CD4-positive, alpha-beta T cell treated with Interleukin-10 for 1 hour (primary cell): Measurements from ENCODE around the gene RAMP3.
"Not testable (repeated sequence)": the region's sequence is repeated elsewhere in the genome, so short reads cannot be mapped to it uniquely, and the experiment has no call there.

Experiments
- DNase-seq: peaks from one replicate; pipeline ENCODE4 v3.0.0-alpha.2; 2020

Gene RAMP3

DNA sequence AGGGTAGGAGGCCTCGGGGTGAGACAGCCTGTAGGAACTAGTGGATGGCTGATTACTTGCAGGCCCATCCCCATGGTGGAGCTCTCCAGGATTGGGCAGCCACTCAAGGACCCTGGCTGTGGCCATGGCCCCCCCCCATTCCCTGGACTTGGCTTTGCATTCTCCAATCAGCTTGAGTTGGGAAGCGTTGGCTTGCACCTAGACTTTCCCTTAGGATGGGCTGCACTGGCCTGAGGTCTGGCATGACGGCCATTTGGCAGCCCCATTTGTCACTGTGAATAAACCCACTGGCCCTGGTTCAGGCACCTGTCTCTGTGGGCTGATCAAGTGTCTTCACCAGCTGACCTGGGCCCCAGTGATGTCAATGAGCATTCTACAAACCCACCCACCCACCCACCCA is 41.4 kb downstream of the RAMP3 start:
- no peak for DNase-seq

DNA sequence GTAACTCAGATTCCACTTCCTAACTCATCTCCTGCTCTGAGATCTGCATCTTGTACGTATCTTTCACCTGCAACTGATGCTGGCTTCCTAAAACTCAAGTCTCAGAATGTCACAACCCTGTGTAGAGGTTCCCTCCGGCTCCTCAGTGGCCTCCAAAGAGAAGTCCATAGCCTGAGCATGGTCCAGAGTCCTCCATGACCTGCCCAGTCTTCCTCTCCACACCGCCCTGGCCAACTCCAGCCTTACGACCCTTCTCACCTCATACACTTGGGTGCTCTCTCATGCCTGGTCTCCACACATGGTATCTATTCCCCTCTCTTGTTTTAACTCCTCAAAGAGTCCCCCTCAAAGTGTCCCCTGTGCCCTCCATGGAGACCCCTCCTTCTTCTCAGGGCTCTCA is 41.9 kb downstream of the RAMP3 start:
- DNase-seq = no peak

DNA sequence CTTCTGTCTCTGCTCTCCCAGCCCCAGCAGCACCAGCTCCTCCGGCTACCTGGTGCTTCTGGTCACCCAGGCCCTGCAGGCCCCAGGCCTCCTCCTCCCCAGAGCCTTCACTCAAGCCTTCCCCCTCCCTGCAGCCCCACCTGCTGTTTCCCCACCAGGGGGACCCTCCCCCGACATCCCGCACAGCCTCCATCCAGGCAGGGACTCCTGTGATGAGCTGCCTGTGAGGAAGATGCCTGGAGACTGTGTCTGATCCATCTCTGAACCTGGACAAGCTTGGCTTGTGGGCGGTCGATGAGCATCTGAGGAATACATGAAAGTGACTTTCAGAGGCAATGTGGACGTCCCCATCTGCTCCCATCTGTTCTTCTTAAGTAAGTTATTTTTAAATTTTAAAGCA is 45.0 kb downstream of the RAMP3 start:
- no peak for DNase-seq

DNA sequence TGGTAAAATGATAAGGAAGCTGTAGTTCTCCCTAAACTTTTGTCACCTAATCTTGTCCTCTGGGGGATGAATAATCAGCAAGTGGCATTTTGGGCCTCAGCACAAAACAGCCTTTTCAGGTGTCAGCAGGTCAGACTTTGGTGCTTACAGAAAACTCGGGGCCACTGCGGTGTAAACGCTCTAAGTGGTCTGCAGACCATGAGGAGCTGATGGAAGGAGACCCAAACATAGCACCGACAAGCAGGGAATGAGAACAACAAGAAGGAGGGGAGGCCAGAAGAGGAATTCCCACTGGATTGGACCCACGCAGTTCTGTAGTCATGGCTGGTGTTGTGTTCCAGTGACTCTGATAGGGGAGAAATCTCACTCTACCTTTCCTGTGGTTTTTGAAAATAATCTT is 45.4 kb downstream of the RAMP3 start:
- no peak for DNase-seq

DNA sequence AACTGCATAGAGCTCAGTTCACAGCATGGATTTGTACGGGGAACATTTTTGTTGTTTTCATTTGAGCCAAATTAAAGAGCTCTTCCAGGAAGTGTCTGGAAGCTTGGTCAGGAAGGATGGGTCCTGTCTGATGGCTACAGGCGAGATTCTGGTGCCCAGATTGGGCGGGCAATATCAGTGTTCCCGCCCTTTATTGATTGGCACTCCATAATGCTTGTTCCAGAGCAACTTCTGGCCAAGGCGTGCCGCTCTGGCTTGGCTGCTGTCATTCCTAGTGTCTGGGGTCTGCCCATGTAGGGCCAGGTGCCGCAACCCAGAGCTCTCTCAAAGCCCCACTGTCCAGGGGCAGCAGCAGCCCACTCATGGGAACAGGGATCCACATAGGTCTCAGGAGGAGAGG is 45.9 kb downstream of the RAMP3 start:
- no peak for DNase-seq

DNA sequence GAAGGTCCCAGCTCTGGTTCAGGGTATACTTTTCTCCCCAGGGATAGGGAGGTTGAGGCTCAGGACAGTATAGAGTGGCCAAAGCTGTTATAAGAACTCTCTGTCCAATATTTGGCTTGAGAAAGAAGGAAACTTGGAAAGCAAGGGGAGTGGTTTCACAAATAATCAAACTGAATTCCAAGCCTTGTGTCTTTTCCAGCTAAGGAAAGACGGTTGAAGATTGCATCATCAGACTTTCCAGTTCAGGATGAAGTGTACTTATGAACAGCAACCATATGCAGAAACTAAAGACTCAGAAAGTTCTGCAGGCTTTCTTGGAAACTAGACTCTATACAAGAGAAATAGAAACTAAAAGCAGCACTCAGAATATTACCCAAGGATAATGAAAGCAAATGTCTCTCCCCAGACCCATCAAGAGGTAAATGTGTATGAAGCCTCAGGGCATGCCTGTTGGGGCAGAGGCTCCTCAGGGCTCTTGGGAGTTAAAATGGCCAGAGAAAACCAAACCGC is 46.4 kb downstream of the RAMP3 start:
- DNase-seq = no peak

DNA sequence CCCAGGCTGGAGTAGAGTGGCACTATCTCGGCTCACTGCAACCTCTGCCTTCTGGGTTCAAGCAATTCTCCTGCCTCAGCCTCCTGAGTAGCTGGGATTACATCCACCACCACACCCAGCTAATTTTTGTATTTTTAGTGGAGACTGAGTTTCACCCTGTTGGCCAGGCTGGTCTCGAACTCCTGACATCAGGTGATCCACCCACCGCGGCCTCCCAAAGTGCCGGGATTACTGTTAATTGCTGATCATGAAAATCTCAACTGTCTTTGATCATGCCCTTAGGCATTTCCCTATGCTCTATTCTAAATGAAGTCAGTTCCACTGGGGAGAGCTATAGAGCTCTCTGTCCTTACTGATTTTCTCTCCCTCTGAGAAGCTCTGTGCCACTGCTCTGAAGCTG is 48.7 kb downstream of the RAMP3 start:
- not testable (repeated sequence) for DNase-seq

DNA sequence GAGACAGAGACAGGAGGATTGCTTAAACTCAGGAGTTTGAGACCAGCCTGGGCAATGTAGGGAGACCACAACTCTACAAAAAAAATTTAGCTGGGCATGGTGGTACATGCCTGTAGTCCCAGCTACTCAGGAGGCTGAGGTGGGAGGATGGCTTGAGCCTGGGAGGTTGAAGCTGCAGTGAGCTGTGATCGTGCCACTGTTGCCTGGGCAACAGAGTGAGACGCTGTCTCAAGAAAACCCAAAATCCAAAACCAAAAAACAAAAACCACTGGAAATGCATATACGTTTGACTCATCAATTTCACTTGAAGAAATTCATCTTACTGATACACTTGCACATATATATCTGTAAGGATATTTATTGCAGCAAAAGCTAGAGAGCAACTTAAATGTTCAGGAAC is 52.3 kb downstream of the RAMP3 start:
- DNase-seq = not testable (repeated sequence)

DNA sequence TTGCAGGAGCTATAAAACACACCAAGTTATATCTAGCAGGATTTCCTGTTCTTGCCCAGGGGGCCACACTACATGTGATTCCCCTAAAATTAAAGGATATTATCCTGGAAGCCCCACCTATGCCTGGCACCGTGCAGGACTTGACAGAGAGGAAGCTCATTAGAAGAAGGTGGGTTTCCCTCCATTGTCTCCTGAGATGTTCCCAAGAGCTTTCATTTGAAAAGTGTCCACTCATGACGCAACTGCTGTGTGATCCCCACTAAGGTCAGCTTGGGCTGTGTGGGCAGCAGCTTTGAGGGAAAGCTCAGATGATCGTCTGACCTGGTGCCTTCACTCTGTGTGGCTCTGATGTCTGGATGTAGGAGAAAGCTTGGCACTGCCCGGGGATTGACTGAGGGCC is 53.5 kb downstream of the RAMP3 start:
- no peak for DNase-seq

DNA sequence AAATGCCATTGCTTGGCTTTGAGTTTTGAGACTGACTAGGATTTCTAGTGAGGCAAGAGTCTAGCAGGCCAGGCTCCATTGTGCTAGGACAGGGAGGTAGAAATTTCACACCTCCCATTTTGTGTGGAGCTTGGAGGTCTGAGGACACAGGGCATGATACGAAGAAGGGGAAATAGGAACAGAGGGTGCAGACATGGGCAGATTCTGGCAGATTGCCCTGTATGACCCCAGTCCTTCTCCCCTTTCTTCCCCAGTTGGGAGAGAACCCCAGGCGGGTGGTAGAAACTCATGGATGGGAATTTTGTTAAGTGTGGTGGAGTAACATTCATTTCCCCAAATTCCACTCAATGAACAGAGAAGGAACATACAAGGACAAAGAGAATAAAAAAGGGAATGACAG is 54.4 kb downstream of the RAMP3 start:
- no peak for DNase-seq

DNA sequence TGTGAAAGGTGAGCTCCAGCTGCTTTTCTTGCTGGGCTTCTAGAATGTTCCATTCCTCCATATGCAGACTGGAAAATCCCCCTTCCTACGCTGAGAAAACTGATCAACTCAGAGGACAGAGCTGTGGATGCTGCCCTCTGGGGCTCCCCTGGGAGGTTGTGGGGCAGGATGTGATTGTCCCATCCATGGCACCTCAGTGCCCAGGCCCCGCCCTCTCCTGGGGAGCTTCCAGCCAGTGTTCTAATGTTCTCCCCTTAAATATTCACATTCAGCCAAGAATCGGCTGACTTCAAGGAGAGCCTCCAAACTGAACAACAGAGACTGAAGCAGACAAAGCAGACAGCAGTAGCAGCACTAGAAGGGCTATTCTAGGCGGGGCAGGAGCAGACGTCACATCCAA is 55.0 kb downstream of the RAMP3 start:
- DNase-seq = no peak

DNA sequence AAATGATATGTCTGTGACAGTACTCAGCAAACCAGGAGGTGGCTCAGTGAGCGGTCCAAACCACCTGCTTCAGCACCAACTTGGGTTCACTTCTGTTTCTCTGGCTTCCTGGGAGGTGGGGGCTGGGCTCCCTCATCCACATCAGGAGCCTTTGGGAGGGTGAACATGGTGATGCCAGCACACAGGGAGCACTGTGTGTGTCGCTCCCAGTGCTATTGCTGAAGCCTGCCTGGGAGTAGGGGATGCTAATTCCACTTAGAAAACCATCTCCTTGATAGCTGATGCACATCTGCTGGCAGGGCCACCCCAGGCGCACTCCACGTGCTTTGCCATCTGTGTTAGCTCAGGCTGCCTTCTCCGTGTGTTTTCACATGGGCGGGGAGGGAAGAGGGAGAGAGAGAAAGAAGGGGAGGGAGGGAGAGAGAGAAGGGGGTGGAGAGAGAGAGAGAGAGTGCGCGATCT is 58.0 kb downstream of the RAMP3 start:
- no peak for DNase-seq

DNA sequence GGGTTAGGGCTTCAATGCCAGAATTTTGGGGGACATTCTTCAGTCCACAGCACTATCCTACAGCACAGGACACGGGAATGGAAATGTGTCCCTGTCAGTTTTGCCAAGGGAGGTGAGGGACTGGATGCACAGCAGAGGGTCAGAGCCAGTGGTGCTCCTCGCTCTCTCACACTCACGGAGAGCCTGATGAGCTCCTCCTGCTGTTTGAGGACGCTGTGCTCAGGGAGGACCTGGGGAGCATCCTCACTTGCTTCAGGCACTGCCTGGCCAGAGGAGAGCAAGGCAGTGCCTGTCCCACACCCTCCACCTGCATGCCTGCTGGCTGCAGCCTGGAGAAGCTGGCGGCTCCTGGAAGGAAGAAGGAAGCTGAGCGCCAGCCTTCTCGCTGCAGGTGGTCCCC is 58.6 kb downstream of the RAMP3 start:
- DNase-seq = no peak

DNA sequence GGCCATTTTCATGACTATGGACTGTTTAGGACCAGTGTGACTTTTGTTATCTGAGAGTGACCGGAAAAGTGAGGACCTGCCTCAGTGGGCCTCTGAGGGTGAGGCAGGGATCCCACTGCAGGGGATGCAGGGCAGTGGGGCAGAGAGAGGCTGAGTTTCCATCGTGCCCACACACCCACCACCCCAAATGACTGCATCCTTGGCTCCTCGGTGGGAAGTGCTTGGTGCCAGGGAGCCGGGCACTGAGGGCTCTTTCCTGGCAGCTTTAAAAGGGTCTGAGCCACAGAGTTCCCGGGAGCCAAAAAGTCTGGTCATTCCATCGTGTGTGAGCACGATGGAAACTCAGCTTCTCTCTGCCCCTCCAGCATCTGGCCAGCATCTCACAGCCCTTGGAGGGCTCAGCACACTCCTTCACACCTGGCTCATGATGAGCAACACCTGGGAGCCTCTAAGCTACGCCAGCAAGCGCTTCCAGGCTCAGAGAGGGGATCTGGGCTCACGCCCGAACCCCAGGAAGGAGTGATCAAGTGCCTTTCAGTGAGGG is 59.1 kb downstream of the RAMP3 start:
- DNase-seq = no peak

DNA sequence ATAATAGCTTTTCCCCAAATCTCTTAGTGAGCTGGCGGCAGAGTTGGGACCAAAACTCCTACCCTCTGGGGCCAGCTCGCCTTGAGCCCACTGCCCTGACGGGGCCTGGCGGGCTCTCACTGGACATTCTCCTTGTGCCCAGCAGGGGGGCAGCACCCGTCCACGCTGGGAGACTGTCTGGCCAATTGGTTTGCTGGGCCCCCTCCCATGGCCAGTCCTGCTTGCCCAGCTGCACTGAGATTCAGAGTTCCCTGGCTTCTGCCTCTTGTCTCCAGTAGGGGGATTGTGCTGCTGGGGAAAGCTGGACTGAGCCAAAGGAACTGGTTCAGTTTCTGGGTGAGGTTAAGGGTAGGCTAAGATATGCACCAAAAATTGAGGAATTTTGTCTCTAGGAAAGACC is 59.8 kb downstream of the RAMP3 start:
- DNase-seq = no peak

DNA sequence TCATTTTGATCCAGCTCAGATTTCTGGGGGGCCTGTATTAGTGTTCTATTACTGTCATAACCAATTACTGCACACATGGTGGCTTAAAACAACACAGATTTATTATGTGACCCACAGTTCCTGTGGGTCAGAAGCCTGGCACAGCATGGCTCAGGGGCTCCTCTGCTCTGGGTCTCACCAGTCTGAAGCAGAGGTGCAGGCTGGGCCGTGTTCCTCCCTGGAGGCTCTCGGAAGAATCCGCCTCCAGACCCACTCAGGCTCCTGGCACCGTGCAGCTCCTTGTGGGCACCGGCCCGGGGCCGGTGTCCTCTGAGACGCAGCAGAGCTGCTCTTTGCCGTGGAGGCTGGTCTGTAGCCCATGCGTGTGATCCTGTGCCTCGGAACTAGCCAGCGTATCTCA is 61.5 kb downstream of the RAMP3 start:
- no peak for DNase-seq

DNA sequence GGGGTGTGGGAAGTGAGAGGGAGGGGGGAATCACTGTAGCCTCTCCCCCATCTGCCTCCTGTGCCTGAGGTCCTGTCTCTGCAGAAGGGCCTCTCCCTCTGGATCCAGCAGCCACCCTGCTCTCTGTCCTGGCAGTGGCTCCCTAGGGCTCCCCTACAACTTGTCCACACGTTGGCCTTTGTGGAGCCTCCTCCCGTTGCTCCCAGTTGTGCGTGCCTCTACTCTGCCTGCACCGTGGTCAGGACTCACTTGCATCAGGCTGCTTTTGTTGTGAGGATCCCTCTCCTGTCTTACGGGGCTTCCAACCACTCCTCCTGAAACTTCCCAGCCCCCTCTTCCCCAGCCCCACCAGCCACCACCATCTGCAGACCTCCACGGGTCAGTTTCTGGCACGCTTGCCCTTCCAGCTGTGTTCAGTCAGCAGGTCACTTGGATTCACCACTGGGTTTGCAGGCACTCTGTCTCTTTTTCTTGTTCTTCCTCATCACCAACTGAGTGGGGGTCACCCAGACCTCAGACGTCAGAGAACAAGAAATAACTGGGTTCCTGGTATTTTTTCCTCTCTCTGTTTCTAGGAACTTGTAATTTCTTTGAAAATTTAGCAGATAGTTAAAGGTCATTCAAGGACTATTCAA is 62.3 kb downstream of the RAMP3 start:
- DNase-seq = no peak

DNA sequence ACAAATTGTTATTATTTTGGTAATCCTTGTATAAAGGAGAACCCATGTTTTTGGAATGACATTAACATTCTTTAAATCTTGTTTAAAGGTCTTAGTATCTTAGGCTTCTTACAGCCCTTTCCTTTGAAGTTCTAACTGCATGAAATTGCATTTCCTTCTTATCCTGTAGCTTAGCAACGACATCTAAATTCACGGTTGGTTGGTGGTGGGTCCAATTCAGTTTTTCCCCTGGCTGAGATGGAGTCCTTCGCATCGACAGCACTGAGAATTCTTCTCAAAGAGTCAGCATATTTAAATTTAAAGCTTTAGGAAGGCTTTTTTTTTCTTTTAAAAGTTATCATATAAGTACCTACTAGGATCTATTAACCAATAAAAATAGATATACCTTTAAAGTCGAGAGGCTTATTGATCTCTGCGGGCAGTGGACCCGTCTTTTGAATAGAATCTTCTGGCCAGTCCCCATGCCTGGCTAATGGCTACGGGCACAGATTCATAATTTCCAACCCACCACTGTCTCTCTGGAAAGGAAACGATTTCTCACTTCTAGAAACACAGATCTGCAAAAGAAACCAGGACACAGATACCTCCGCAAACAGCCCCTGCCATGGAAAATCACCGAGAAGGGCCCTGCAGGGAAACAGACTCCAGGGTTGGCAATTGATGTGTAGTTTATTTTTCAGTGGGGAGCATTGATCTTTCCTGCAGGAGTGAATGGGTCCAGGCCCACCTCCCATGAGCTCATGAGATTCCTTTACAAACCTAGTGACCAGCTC is 63.4 kb downstream of the RAMP3 start:
- no peak for DNase-seq

DNA sequence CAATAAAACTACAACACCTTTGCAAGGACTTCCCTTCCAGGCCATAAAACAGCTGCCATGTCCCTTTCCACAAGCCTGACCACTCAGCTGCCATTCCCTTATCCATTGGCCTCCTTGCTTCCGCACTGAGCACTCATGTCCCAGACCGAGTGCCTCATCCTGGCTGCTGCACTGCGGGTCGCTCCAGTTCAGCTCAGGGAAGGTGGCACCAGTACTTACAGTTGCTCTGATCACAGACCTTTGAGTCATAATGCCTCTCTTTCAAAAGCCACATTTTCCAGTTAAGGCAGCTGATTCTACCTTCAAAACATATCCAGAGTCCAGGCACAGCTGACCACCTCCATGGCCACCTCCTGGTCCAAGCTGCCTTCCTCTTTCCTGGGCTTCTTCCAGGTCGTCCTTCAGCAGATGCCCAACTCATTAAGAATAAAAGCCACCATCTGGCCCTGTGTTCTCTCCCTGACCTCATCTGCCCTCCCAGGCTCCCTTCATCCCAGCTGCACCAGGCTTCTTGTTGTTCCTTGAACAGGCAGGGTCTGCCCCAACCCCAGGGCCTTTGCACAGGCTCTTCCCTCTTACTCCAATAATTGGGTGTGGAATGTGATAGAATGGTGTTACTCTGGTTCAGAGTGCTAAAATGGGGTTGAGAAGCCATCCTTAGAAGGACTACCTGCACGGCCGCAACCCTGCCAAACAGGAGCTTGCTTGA is 64.5 kb downstream of the RAMP3 start:
- no peak for DNase-seq

DNA sequence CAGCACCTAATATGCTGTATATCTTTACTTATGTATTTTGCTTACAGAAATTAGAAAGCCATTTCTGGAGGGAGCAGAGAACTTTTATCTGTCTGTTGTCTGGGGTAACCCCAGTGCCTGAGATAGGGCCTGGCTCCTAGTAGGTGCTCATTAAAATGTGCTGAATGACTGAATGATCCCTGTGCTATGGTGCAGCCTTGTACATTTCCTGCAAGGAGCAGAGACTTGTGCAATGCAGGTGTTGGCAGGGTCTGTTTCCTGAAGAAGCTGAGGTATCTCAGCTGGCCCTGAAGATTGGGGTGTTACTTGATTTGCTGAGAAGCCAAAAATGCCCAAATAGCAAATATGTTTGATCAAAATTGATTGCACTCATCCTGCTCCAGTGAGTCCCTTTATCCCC is 65.5 kb downstream of the RAMP3 start:
- DNase-seq = no peak

DNA sequence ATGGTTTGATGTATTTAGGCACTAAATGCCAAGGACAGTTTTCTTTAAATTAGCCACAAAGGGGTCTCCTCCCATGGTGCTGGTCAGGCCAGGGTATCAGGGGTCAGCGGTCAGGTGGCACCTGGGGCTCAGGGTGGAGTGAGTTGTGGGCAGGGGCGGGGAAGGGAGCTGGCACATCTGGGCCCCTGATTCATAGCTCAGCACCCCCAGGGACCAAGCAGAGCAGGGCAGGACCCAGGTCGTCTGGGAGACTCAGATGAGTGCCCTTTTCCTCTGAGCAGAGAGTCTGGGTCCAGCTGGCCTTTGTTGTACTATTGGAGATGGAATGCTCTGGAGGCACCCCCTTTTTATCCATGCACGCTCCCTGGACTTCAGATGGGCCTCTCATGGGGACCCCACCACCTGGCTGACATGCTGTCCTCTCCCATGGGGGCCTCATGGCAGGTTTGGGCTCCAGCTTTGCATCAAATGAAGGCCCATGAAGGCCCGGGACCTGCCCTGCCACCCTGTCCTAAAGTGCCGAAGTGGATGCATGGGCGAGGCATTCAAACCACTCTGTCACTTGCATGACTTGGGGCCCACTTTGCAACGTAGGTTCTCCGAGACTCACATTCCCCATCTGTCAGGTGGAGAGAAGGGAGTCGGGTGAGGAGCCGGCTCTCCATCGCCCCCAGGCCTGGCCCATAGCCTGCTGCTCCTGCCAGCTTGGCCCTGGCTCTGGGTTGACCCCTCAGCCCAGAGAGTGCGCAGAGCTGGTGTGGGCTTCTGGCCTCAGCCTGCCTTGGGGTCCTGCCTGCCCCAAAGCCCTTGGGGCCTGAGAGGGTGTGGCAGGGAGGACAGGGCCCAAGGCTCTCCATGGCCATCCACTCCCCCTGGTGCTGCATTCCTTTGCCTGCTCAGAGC is 66.4 kb downstream of the RAMP3 start:
- DNase-seq = no peak

DNA sequence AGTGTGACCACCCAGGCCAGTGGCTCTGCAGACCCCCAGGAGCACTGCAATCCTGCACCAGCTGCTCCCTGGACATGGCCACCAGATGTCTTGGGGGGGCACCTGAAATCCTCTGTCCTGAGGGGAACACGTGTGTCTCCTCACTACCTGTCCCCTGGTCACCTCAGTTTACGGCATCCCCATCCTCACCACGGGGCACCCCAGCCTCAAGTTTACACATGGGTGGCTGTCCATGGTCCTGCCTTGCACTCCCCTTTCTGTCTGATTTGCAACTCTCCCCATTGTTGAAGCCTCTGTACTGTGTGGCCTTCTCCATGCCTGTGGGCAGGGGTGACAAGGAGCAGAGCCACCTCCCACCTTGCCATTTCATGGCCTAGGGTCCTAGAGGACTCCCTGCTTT is 67.2 kb downstream of the RAMP3 start:
- no peak for DNase-seq
